AG04450 (cell line): Measurements from ENCODE around the gene MPND. TPM values are rescaled to one million over a fixed set of nuclear protein-coding genes. Genes with fewer than 3 reads are reported as not detected.
"Not testable (repeated sequence)": the region's sequence is repeated elsewhere in the genome, so short reads cannot be mapped to it uniquely, and the experiment has no call there.

ENCODE experiments used
- CTCF ChIA-PET: fragments of 300-600, 350-600 bp; formaldehyde crosslinking; extraction: SDS; loops from one replicate; lab custom pipeline; 2022; ENCODE audit warnings: antibody characterized with exemption, inconsistent platforms; lab: Charles Lee
- POLR2A ChIA-PET: fragments of 350-600 bp; formaldehyde crosslinking; extraction: SDS; loops from one replicate; lab custom pipeline; 2021; ENCODE audit warnings: antibody characterized with exemption, inconsistent platforms; lab: Yijun Ruan, JAX
- DNase-seq: peaks from one replicate; pipeline ENCODE4 v3.0.0-alpha.2; 2011; ENCODE audit warnings: low read depth, low spot score
- H3K27ac ChIP-seq: one replicate; pipeline ENCODE4 v1.5.1; 2012; ENCODE audit warnings: low read depth, low read length, control low read depth
- H3K27me3 ChIP-seq: one replicate; pipeline ENCODE4 v1.6.0; 2012; ENCODE audit warnings: low read length; ENCODE audit not compliant: control insufficient read depth, insufficient read depth
- H3K4me3 ChIP-seq: 2 replicates; pipeline ENCODE4 v1.5.1; 2011; ENCODE audit warnings: mild to moderate bottlenecking, low read depth, low read length, control low read depth
- H3K9me3 ChIP-seq: 2 replicates; pipeline ENCODE4 v1.5.1; 2012; ENCODE audit warnings: low read length; ENCODE audit not compliant: control insufficient read depth, insufficient read depth
- CTCF ChIP-seq: IDR thresholded peaks from 2 replicates; pipeline ENCODE4 v1.5.1; 2011; ENCODE audit warnings: low read depth, low read length, control low read depth, inconsistent platforms
- polyA plus RNA-seq: library from polyadenylated mRNA; depleted of rRNA; stranded (reverse); fragments of >200 nt; gene quantifications from 2 replicates; pipeline ENCODE4 v1.2.3, GENCODE V29; 2011

The MPND gene
- polyA plus RNA-seq, 1 experiment = 5.1 TPM

- CTCF ChIA-PET = no interaction called here
- peak overlapping the region; percentile 74 for H3K4me3 ChIP-seq
- no peak for TF ChIP-seq CTCF
- H3K9me3 ChIP-seq = peaks cover 10% of the 10 kb centered on the region; the same call in 1 of the 2 replicates
- H3K27me3 ChIP-seq = no peaks in the 10 kb centered on the region
- H3K27ac ChIP-seq = no peak overlapping the region
- POLR2A ChIA-PET = interaction anchor here (0.6 to 1.5 kb wide), 4 partner anchors 9 to 305 kb away, joined by 3 to 9 read pairs (median 4); partner anchors contain the start of gene MPND
- peak; percentile 94 for DNase-seq
Measured at GRCh38 chr19:4328243-4328990, 14.9 kb upstream of the MPND start.

- Histone ChIP-seq H3K9me3 (peaks cover 10% of the 10 kb centered on the region; the same call in 1 of the 2 replicates), H3K4me3 (peak overlapping the region; percentile 74)
- DNase-seq, H3K27me3 ChIP-seq, H3K27ac ChIP-seq, CTCF ChIA-PET: not testable (repeated sequence)
- POLR2A ChIA-PET = interaction anchor here (1.5 kb wide), 1 partner anchor 14 kb away, joined by 9 read pairs; the partner anchor contains the start of gene MPND
Measured at GRCh38 chr19:4328991-4329681, 14.2 kb upstream of the MPND start.

GRCh38 chr19:4329858-4330257 is 13.5 kb upstream of the MPND start:
- H3K9me3 ChIP-seq = peaks cover 10% of the 10 kb centered on the region; the same call in 1 of the 2 replicates
- CTCF ChIA-PET = no interaction called here
- POLR2A ChIA-PET = interaction anchor here (0.6 kb wide), 1 partner anchor 13 kb away, joined by 3 read pairs; no protein-coding TSS in a partner anchor
- no peak overlapping the region for H3K27ac ChIP-seq
- DNase-seq = no peak
- TF ChIP-seq CTCF = no peak
- no peaks in the 10 kb centered on the region for H3K27me3 ChIP-seq
- no peak overlapping the region for H3K4me3 ChIP-seq

GRCh38 chr19:4334929-4335570 is 8.3 kb upstream of the MPND start:
- Histone ChIP-seq H3K27ac (no peak overlapping the region), H3K27me3 (no peaks in the 10 kb centered on the region), H3K4me3 (no peak overlapping the region), H3K9me3 (no peaks in the 10 kb centered on the region)
- no peak for TF ChIP-seq CTCF
- ChIA-PET POLR2A (no interaction called here), CTCF (no interaction called here)
- DNase-seq = no peak

- POLR2A ChIA-PET = interaction anchor here (1.1 kb wide), 1 partner anchor 10 kb away, joined by 3 read pairs; no protein-coding TSS in a partner anchor
- Histone ChIP-seq H3K9me3 (no peaks in the 10 kb centered on the region), H3K27ac (peak overlapping the region; percentile 21), H3K4me3 (peak overlapping the region; percentile 55), H3K27me3 (no peaks in the 10 kb centered on the region)
- DNase-seq = no peak
- CTCF ChIA-PET = interaction anchor here (0.6 to 1.1 kb wide), 2 partner anchors 17 to 63 kb away, joined by 3 read pairs; no protein-coding TSS in a partner anchor
- TF ChIP-seq CTCF = no peak
Measured at GRCh38 chr19:4337906-4338440, 5.4 kb upstream of the MPND start.
